WERI-Rb-1 (cell line): Measurements from ENCODE around the gene PCSK5.

Experiments used
- DNase-seq: peaks from one replicate; pipeline ENCODE4 v3.0.0-alpha.2; 2020
- H3K27ac ChIP-seq: fragments of 250-450 bp; sonication (Bioruptor Pico); 2 replicates; pipeline ENCODE4 v1.5.1; 2020; ENCODE audit warnings: mild to moderate bottlenecking, moderate library complexity
- H3K27me3 ChIP-seq: fragments of 250-450 bp; sonication (Bioruptor Pico); 2 replicates; pipeline ENCODE4 v1.5.1; 2021; ENCODE audit warnings: mild to moderate bottlenecking, low read depth, moderate library complexity; ENCODE audit not compliant: insufficient read depth, severe bottlenecking
- H3K36me3 ChIP-seq: fragments of 250-450 bp; sonication (Bioruptor Pico); 2 replicates; pipeline ENCODE4 v1.5.1; 2020; ENCODE audit warnings: mild to moderate bottlenecking, moderate library complexity
- H3K4me3 ChIP-seq: 2 replicates; pipeline ENCODE4 v1.5.1; 2011; ENCODE audit warnings: low read depth, mild to moderate bottlenecking, control low read depth, low read length
- H3K9me3 ChIP-seq: fragments of 250-450 bp; sonication (Bioruptor Pico); 2 replicates; pipeline ENCODE4 v1.5.1; 2021; ENCODE audit warnings: mild to moderate bottlenecking, moderate library complexity; ENCODE audit not compliant: severe bottlenecking
- CTCF ChIP-seq: IDR thresholded peaks from 2 replicates; pipeline ENCODE4 v1.5.1; 2011; ENCODE audit warnings: low read depth, mild to moderate bottlenecking, control low read depth, inconsistent platforms, low read length

Gene PCSK5

GRCh38 chr9:76245518-76245917 lies 355.0 kb downstream of the PCSK5 start:
- no peaks in the 10 kb centered on the region for H3K36me3 ChIP-seq
- H3K27ac ChIP-seq: no peak overlapping the region
- DNase-seq: no peak
- no peak overlapping the region for H3K4me3 ChIP-seq
- no peak for TF ChIP-seq CTCF
- H3K27me3 ChIP-seq: no peaks in the 10 kb centered on the region
- no peaks in the 10 kb centered on the region for H3K9me3 ChIP-seq

GRCh38 chr9:76246680-76247079 lies 356.2 kb downstream of the PCSK5 start:
- Histone ChIP-seq H3K36me3 (no peaks in the 10 kb centered on the region), H3K4me3 (no peak overlapping the region), H3K9me3 (no peaks in the 10 kb centered on the region), H3K27me3 (no peaks in the 10 kb centered on the region), H3K27ac (no peak overlapping the region)
- no peak for TF ChIP-seq CTCF
- DNase-seq: no peak

GRCh38 chr9:76247426-76247825 lies 357.0 kb downstream of the PCSK5 start:
- no peak overlapping the region for H3K4me3 ChIP-seq
- no peaks in the 10 kb centered on the region for H3K36me3 ChIP-seq
- H3K27me3 ChIP-seq: no peaks in the 10 kb centered on the region
- H3K9me3 ChIP-seq: no peaks in the 10 kb centered on the region
- TF ChIP-seq CTCF: no peak
- no peak for DNase-seq
- H3K27ac ChIP-seq: no peak overlapping the region

GRCh38 chr9:76249309-76249708 lies 358.8 kb downstream of the PCSK5 start:
- DNase-seq: no peak
- H3K27ac ChIP-seq: no peak overlapping the region
- TF ChIP-seq CTCF: no peak
- no peaks in the 10 kb centered on the region for H3K27me3 ChIP-seq
- no peaks in the 10 kb centered on the region for H3K36me3 ChIP-seq
- no peak overlapping the region for H3K4me3 ChIP-seq
- no peaks in the 10 kb centered on the region for H3K9me3 ChIP-seq

GRCh38 chr9:76255781-76256455 lies 365.4 kb downstream of the PCSK5 start:
- no peak overlapping the region for H3K4me3 ChIP-seq
- DNase-seq: no peak
- no peaks in the 10 kb centered on the region for H3K9me3 ChIP-seq
- H3K36me3 ChIP-seq: no peaks in the 10 kb centered on the region
- TF ChIP-seq CTCF: no peak
- H3K27me3 ChIP-seq: no peaks in the 10 kb centered on the region
- no peak overlapping the region for H3K27ac ChIP-seq

- no peak overlapping the region for H3K4me3 ChIP-seq
- no peak overlapping the region for H3K27ac ChIP-seq
- DNase-seq: no peak
- no peak for TF ChIP-seq CTCF
- no peaks in the 10 kb centered on the region for H3K27me3 ChIP-seq
- H3K9me3 ChIP-seq: no peaks in the 10 kb centered on the region
- H3K36me3 ChIP-seq: no peaks in the 10 kb centered on the region
Observed at GRCh38 chr9:76257311-76257710, 366.8 kb downstream of the PCSK5 start.
